Cardiac fibroblast (primary cell): ENCODE data around the gene SLCO3A1.

ENCODE experiments used
- DNase-seq, 2 donors: peaks; one replicate each; pipeline versions ENCODE4 v3.0.0 to v3.0.0-alpha.2; 2010; ENCODE audit warnings: low read depth in 2 of 2
- H3K4me3 ChIP-seq, 2 donors: replicated peaks in 1 of 2; 1 replicate in 1 of 2; 2 replicates in 1 of 2; pipeline ENCODE4 v1.5.1; 2011; ENCODE audit warnings: low read depth in 2 of 2, low read length in 2 of 2, mild to moderate bottlenecking in 2 of 2, moderate library complexity in 1 of 2
- TF ChIP-seq, protein P1 (sequence below): IDR thresholded peaks from one replicate; pipeline ENCODE4 v1.5.1; 2011; ENCODE audit warnings: low read depth, mild to moderate bottlenecking, low read length, inconsistent platforms

Gene SLCO3A1

DNA sequence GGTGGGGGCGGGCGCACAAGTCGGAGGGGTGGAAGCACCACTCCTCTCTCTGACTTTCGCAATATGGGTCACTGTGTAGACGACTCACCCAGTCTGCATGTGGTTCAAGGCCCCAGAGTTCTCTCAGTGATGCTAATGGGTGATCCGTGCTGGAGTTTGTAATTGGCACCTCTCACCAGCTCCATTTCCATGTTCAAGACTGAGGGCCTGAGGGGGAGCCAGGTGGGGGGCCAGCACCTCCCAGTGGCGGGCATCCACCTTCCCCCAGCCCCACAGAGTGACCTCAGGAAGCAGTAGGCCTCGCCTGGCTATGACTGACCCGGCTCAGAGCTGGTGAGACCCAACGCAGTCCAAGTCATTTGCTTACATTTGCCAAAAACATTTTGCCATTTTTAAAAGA is 310.1 kb downstream of the SLCO3A1 start:
- H3K4me3 ChIP-seq = no peak overlapping the region
- TF ChIP-seq, protein P1, sequence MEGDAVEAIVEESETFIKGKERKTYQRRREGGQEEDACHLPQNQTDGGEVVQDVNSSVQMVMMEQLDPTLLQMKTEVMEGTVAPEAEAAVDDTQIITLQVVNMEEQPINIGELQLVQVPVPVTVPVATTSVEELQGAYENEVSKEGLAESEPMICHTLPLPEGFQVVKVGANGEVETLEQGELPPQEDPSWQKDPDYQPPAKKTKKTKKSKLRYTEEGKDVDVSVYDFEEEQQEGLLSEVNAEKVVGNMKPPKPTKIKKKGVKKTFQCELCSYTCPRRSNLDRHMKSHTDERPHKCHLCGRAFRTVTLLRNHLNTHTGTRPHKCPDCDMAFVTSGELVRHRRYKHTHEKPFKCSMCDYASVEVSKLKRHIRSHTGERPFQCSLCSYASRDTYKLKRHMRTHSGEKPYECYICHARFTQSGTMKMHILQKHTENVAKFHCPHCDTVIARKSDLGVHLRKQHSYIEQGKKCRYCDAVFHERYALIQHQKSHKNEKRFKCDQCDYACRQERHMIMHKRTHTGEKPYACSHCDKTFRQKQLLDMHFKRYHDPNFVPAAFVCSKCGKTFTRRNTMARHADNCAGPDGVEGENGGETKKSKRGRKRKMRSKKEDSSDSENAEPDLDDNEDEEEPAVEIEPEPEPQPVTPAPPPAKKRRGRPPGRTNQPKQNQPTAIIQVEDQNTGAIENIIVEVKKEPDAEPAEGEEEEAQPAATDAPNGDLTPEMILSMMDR = no peak
- no peak for DNase-seq

- TF ChIP-seq, protein P1 = no peak
- H3K4me3 ChIP-seq = no peak overlapping the region
- peak; percentile 17 to 40 for DNase-seq
Observed at GRCh38 chr15:92164327-92165000, 311.0 kb downstream of the SLCO3A1 start.

- TF ChIP-seq, protein P1 = no peak
- DNase-seq = no peak
- no peak overlapping the region for H3K4me3 ChIP-seq
Observed at GRCh38 chr15:92165001-92165346, 311.5 kb downstream of the SLCO3A1 start.

- no peak overlapping the region for H3K4me3 ChIP-seq
- TF ChIP-seq, protein P1 = no peak
- DNase-seq = no peak
Observed at GRCh38 chr15:92166029-92166428, 312.5 kb downstream of the SLCO3A1 start.

DNA sequence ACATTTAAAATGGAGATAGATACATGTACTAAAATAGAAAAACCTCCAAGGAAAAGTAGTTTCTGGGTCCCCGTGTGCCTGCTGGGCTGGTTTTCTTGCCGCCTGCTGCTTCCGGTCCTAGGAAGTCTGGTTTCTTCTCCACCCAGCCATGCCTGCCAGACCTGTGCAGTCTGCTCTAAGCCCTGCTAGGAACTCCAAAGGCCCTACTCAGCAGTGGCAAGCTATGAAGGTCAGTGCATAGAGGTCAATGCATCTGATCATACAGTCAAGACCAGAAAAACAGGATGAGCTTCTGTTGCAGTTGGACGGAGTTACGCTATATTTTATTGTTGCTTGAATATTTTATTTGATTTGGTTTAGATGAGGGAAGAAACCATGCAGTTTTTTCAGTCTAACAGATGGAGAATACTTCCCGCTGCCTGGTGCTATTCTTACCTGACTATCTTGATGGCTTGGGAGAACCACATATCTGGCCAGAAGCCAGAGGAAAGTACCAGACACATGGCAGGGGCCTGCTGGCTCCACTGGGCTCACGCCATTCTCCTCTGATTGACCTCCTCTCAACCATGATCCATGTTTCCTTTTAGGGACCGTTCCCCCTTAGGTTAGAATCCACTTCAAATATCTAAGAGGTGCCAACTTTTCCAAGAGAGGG is 313.4 kb downstream of the SLCO3A1 start:
- TF ChIP-seq, protein P1 = no peak
- DNase-seq = no peak
- no peak overlapping the region for H3K4me3 ChIP-seq

DNA sequence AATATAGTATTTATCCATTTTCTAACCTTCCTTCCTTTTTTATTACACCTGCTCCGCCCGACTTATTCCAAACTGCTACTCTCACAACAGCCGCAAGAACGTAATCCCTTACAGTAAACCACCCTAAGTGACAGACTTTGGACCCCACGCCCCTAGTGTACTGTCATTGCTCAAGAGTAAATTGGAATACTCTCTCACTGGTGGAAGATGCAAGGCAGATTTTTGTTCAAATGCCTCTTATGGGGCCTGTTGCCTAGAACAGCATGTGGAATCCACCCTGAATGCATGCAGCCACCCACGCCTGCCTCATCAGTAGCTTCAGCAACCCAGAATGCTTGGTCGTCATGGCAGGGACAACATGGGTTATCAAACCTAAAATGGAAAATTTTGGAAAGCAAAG is 313.9 kb downstream of the SLCO3A1 start:
- DNase-seq = no peak
- H3K4me3 ChIP-seq = no peak overlapping the region
- TF ChIP-seq, protein P1 = no peak
